MCF 10A (cell line): ENCODE measurements around the gene GPR137. TPM values are rescaled to one million over a fixed set of nuclear protein-coding genes. Genes with fewer than 3 reads are reported as not detected.

Experiments used
- BruUV-seq: library from RNA; stranded (reverse); fragments of 400-500 nt; replicated peaks from 2 replicates; lab custom pipeline; 2021; lab: Mats Ljungman, UMichigan
- CTCF ChIA-PET: fragments of 300-600 bp; sonication (Branson Sonifier 250); formaldehyde crosslinking; extraction: SDS; loops from one replicate; lab custom pipeline; 2021; ENCODE audit warnings: antibody characterized with exemption, inconsistent platforms; lab: Yijun Ruan, JAX
- POLR2A ChIA-PET: fragments of 300-600, 350-650 bp; sonication (Branson Sonifier 250); formaldehyde crosslinking; extraction: SDS; loops from one replicate; lab custom pipeline; 2020; ENCODE audit warnings: antibody characterized with exemption, inconsistent platforms; lab: Yijun Ruan, JAX
- DNase-seq: peaks from one replicate; pipeline ENCODE4 v3.0.0-alpha.2; 2018; ENCODE audit not compliant: unreplicated experiment
- H3K27ac Mint-ChIP-seq: one replicate; pipeline ENCODE4 v1.8.0; 2022; ENCODE audit warnings: mild to moderate bottlenecking, low read depth, mixed read lengths; ENCODE audit not compliant: unreplicated experiment
- H3K27me3 Mint-ChIP-seq: one replicate; pipeline ENCODE4 v1.8.0; 2022; ENCODE audit warnings: mixed read lengths; ENCODE audit not compliant: insufficient read depth, unreplicated experiment
- H3K36me3 Mint-ChIP-seq: one replicate; pipeline ENCODE4 v1.8.0; 2022; ENCODE audit warnings: mild to moderate bottlenecking, moderate library complexity, mixed read lengths; ENCODE audit not compliant: insufficient read depth, unreplicated experiment
- H3K4me1 Mint-ChIP-seq: one replicate; pipeline ENCODE4 v1.8.0; 2022; ENCODE audit warnings: mixed read lengths; ENCODE audit not compliant: insufficient read depth, unreplicated experiment
- H3K4me3 Mint-ChIP-seq: one replicate; pipeline ENCODE4 v1.8.0; 2022; ENCODE audit warnings: mild to moderate bottlenecking, moderate library complexity, mixed read lengths; ENCODE audit not compliant: unreplicated experiment
- H3K9me3 Mint-ChIP-seq: one replicate; pipeline ENCODE4 v1.8.0; 2022; ENCODE audit warnings: mixed read lengths; ENCODE audit not compliant: unreplicated experiment
- intact Hi-C: fragments of 100-400 bp; cut with micrococcal nuclease; formaldehyde crosslinking; loops from 2 replicates; pipeline ENCODE4 v1.14.1; 2022
- total RNA-seq: library from RNA; stranded (reverse); gene quantifications from 2 replicates; pipeline ENCODE4 v1.2.3, GENCODE V29; 2022
- TF ChIP-seq, protein P1 (sequence below): fragments of 200-600 bp; IDR thresholded peaks from one replicate; pipeline ENCODE4 v1.8.0; 2022; ENCODE audit warnings: antibody characterized with exemption, mild to moderate bottlenecking; ENCODE audit not compliant: unreplicated experiment

Gene GPR137
- total RNA-seq, 1 experiment from 2014 or later, result 36.0 TPM

DNA sequence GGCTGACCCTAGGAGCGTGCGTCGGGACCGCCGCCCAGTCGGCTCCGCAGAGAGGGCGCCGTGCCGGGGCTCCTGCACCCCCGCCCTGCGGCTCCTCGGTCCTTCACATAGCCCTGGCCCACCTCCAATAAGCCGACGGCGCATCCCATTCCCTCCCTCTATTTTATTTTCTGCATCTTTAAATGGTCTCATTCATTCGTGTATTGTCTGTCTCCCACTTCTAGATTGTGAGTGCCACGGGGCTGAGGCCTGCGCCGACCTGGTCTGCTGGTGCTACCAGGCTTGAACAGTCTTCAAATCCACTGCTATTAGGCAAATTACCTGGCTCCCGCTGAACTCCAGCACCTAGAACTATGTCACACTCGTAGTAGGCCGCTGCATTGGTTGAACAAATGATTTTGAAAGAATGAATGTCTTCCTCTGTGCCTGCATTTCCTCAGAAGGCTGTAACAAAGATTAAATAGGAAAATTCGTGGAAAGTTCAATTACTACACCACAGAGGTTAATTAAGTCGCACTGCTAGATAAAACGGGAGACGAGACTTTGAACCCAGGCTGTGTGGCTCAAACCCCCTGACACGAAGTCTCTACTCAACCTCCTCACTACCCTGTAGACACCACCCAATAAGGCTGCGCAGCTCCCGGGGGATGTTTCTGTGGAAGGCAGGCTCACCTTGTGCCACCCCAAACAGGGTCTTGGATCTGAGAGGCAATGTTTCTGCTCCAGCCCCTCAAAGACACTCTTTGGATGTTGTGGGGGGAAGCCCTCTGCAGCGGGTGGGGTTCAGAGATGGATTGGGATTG is 37.7 kb upstream of the GPR137 start:
- Mint-ChIP-seq H3K9me3 (no peaks in the 10 kb centered on the region), H3K4me1 (peaks cover 15% of the 10 kb centered on the region), H3K4me3 (peak overlapping the region; percentile 93), H3K27me3 (no peaks in the 10 kb centered on the region), H3K36me3 (peaks cover 21% of the 10 kb centered on the region), H3K27ac (peak overlapping the region; percentile 42)
- DNase-seq, result no peak
- CTCF ChIA-PET, result interaction anchor here (0.9 to 1.7 kb wide), 3 partner anchors 24 to 53 kb away, joined by 3 to 4 read pairs (median 4); no protein-coding TSS in a partner anchor
- intact Hi-C loops, result loop anchor here (2.0 kb wide), 1 partner anchor 57 kb away; the partner anchor contains the start of gene ESRRA
- TSS peak; percentile 8 for BruUV-seq
- TF ChIP-seq, protein P1, sequence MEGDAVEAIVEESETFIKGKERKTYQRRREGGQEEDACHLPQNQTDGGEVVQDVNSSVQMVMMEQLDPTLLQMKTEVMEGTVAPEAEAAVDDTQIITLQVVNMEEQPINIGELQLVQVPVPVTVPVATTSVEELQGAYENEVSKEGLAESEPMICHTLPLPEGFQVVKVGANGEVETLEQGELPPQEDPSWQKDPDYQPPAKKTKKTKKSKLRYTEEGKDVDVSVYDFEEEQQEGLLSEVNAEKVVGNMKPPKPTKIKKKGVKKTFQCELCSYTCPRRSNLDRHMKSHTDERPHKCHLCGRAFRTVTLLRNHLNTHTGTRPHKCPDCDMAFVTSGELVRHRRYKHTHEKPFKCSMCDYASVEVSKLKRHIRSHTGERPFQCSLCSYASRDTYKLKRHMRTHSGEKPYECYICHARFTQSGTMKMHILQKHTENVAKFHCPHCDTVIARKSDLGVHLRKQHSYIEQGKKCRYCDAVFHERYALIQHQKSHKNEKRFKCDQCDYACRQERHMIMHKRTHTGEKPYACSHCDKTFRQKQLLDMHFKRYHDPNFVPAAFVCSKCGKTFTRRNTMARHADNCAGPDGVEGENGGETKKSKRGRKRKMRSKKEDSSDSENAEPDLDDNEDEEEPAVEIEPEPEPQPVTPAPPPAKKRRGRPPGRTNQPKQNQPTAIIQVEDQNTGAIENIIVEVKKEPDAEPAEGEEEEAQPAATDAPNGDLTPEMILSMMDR, result no peak
- POLR2A ChIA-PET, result interaction anchor here (0.6 to 10.8 kb wide), 9 partner anchors 19 to 81 kb away, joined by 3 to 122 read pairs (median 23); partner anchors contain the start of genes CATSPERZ, DNAJC4, ESRRA and NUDT22

DNA sequence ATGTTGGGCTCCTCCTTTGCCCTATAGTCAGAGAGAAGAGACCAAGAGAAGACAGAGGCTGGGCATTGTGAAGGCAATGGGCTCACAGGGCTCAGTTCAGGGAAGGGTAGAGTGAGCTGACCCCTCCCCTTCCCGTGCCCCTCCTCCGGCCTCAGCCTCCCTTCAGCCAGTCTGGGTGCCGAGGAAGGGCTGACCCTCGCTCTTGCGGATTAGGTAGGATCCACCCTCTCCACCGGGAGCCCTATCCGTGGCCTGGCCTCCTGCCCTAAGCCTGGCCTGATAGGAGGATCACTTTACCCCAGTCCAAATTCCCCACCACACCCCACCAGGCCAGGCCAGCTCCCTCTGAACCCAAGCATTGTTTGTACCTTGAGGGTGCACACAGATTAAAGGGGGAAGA is 37.1 kb upstream of the GPR137 start:
- CTCF ChIA-PET, result interaction anchor here (0.7 to 4.5 kb wide), 5 partner anchors 20 to 446 kb away, joined by 3 to 65 read pairs (median 4); partner anchors contain the start of gene CATSPERZ
- POLR2A ChIA-PET, result interaction anchor here (0.6 to 10.8 kb wide), 4 partner anchors 20 to 82 kb away, joined by 3 to 122 read pairs (median 91); partner anchors contain the start of genes CATSPERZ, DNAJC4, ESRRA and NUDT22
- intact Hi-C loops, result no loop called here

DNA sequence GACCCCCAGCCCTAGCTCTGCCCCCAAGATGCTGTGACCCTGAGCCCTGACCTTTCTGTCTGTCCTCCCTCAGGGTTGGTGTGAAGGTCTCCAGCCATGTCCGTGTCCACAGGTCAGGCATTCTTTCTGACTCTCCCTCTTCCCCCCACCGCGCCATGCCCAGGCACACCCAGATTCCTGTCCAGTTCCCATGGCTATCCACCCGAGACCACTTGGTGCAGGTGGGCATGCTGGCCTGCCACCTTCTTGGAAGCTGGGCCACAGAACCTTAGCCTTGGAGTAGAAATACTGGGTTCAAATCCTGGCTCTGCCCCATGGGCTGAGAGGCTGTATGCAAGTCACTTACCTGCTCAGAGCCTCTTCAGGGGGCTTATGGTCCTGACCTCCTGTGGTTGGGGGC is 36.6 kb upstream of the GPR137 start:
- POLR2A ChIA-PET, result interaction anchor here (1.2 to 10.8 kb wide), 4 partner anchors 20 to 54 kb away, joined by 3 to 122 read pairs (median 91); partner anchors contain the start of genes CATSPERZ, DNAJC4, ESRRA and NUDT22
- intact Hi-C loops, result no loop called here
- Mint-ChIP-seq H3K4me3 (no peak overlapping the region), H3K27me3 (no peaks in the 10 kb centered on the region), H3K4me1 (peaks cover 6% of the 10 kb centered on the region), H3K36me3 (peaks cover 13% of the 10 kb centered on the region), H3K27ac (no peak overlapping the region), H3K9me3 (no peaks in the 10 kb centered on the region)
- BruUV-seq, result no TSS peak
- TF ChIP-seq, protein P1, result no peak
- CTCF ChIA-PET, result interaction anchor here (0.7 to 4.5 kb wide), 6 partner anchors 14 to 446 kb away, joined by 4 to 65 read pairs (median 10); partner anchors contain the start of gene CATSPERZ
- no peak for DNase-seq

More for the DNA sequence above, 37.1 kb upstream of the GPR137 start:
- H3K4me3 Mint-ChIP-seq, result peak overlapping the region; percentile 93
- no TSS peak for BruUV-seq
- no peaks in the 10 kb centered on the region for H3K9me3 Mint-ChIP-seq
- TF ChIP-seq, protein P1, result no peak
- peaks cover 9% of the 10 kb centered on the region for H3K4me1 Mint-ChIP-seq
- no peak overlapping the region for H3K27ac Mint-ChIP-seq
- H3K36me3 Mint-ChIP-seq, result peaks cover 18% of the 10 kb centered on the region
- no peak for DNase-seq
- H3K27me3 Mint-ChIP-seq, result no peaks in the 10 kb centered on the region
